ENCODE measurements around the gene ADD1.

The ADD1 gene

GRCh38 chr4:2923141-2923551 is 79.5 kb downstream of the ADD1 start:
- DNase-seq (ENCODE audit: insufficient read length, low spot score) (no peak), FAIRE-seq (no peak)
- no peak for TF ChIP-seq POLR2A (IDR thresholded peaks at IDR 0.05; ENCODE audit: low read depth, low read length)

GRCh38 chr4:2923668-2924173 is 80.1 kb downstream of the ADD1 start:
- DNase-seq (ENCODE audit: insufficient read length, low spot score): no peak
- no peak for FAIRE-seq
- TF ChIP-seq POLR2A (IDR thresholded peaks at IDR 0.05; ENCODE audit: low read depth, low read length): no peak

- TF ChIP-seq POLR2A (IDR thresholded peaks at IDR 0.05; ENCODE audit: low read depth, low read length): no peak
- DNase-seq (ENCODE audit: insufficient read length, low spot score) (no peak), FAIRE-seq (no peak)
These were observed 80.6 kb downstream of the ADD1 start for GRCh38 chr4:2924286-2924685.

GRCh38 chr4:2924765-2925301 is 81.2 kb downstream of the ADD1 start:
- TF ChIP-seq POLR2A (IDR thresholded peaks at IDR 0.05; ENCODE audit: low read depth, low read length): no peak
- DNase-seq (ENCODE audit: insufficient read length, low spot score) (no peak), FAIRE-seq (no peak)

- FAIRE-seq (no peak), DNase-seq (ENCODE audit: insufficient read length, low spot score) (no peak)
- no peak for TF ChIP-seq POLR2A (IDR thresholded peaks at IDR 0.05; ENCODE audit: low read depth, low read length)
These were observed 81.9 kb downstream of the ADD1 start for GRCh38 chr4:2925496-2925895.

GRCh38 chr4:2925931-2926860 is 82.6 kb downstream of the ADD1 start:
- no peak for TF ChIP-seq POLR2A (IDR thresholded peaks at IDR 0.05; ENCODE audit: low read depth, low read length)
- FAIRE-seq (no peak), DNase-seq (ENCODE audit: insufficient read length, low spot score) (no peak)

GRCh38 chr4:2927016-2927695 is 83.5 kb downstream of the ADD1 start:
- FAIRE-seq: no peak
- no peak for TF ChIP-seq POLR2A (IDR thresholded peaks at IDR 0.05; ENCODE audit: low read depth, low read length)
- no peak for DNase-seq (ENCODE audit: insufficient read length, low spot score)

GRCh38 chr4:2927696-2928075 is 84.0 kb downstream of the ADD1 start:
- FAIRE-seq: no peak
- no peak for DNase-seq (ENCODE audit: insufficient read length, low spot score)
- TF ChIP-seq POLR2A (IDR thresholded peaks at IDR 0.05; ENCODE audit: low read depth, low read length): no peak

- FAIRE-seq: no peak
- no peak for DNase-seq (ENCODE audit: insufficient read length, low spot score)
- TF ChIP-seq POLR2A (IDR thresholded peaks at IDR 0.05; ENCODE audit: low read depth, low read length): no peak
These were observed 84.9 kb downstream of the ADD1 start for GRCh38 chr4:2928242-2929176.

GRCh38 chr4:2929469-2929868 is 85.8 kb downstream of the ADD1 start:
- FAIRE-seq (no peak), DNase-seq (ENCODE audit: insufficient read length, low spot score) (no peak)
- no peak for TF ChIP-seq POLR2A (IDR thresholded peaks at IDR 0.05; ENCODE audit: low read depth, low read length)

- no peak for FAIRE-seq
These were observed 86.6 kb downstream of the ADD1 start for GRCh38 chr4:2930135-2930757.

GRCh38 chr4:2930758-2931511 is 87.3 kb downstream of the ADD1 start:
- no peak for DNase-seq (ENCODE audit: insufficient read length, low spot score)
- TF ChIP-seq POLR2A (IDR thresholded peaks at IDR 0.05; ENCODE audit: low read depth, low read length): no peak
- FAIRE-seq: no peak

More at GRCh38 chr4:2930135-2930757, 86.6 kb downstream of the ADD1 start:
- no peak for DNase-seq (ENCODE audit: insufficient read length, low spot score)
- TF ChIP-seq POLR2A (IDR thresholded peaks at IDR 0.05; ENCODE audit: low read depth, low read length): no peak

Measured in H54 (cell line).